GM23338 (cell line): ENCODE data around the gene MPPED1. TPM values are rescaled to one million over a fixed set of nuclear protein-coding genes. Genes with fewer than 3 reads are reported as not detected.

Experiments
- ATAC-seq: fragments of 200-7000 bp; cut with Tn5 transposase; 3 replicates; pipeline ENCODE4 v1.9.1; 2020
- DNase-seq: peaks from one replicate; pipeline ENCODE4 v3.0.0-alpha.2; 2015; ENCODE audit warnings: low spot score
- H2AFZ ChIP-seq: fragments of 200-600 bp; sonication (generic); 2 replicates; pipeline ENCODE4 v1.8.0; 2016; ENCODE audit warnings: antibody characterized with exemption, mild to moderate bottlenecking, moderate library complexity
- H3F3A ChIP-seq: fragments of 200-600 bp; sonication (generic); replicated peaks from 2 replicates; pipeline ENCODE4 v1.8.0; 2017; ENCODE audit warnings: antibody characterized with exemption, mixed run types, low read depth
- H3K27ac ChIP-seq: fragments of 200-600 bp; sonication (generic); 2 replicates; pipeline ENCODE4 v1.6.1; 2016; ENCODE audit warnings: low read depth
- H3K27me3 ChIP-seq: fragments of 200-600 bp; sonication (generic); 2 replicates; pipeline ENCODE4 v1.8.0; 2016; ENCODE audit warnings: mild to moderate bottlenecking, mixed run types, moderate library complexity; ENCODE audit not compliant: insufficient read depth
- H3K36me3 ChIP-seq: fragments of 200-600 bp; sonication (generic); 2 replicates; pipeline ENCODE4 v1.8.0; 2016; ENCODE audit warnings: mild to moderate bottlenecking; ENCODE audit not compliant: insufficient read depth
- H3K4me1 ChIP-seq: fragments of 200-600 bp; sonication (generic); 2 replicates; pipeline ENCODE4 v1.8.0; 2016; ENCODE audit warnings: mild to moderate bottlenecking, moderate library complexity; ENCODE audit not compliant: insufficient read depth
- H3K4me2 ChIP-seq: fragments of 200-600 bp; sonication (generic); 2 replicates; pipeline ENCODE4 v1.7.1; 2017; ENCODE audit warnings: mixed run types
- H3K4me3 ChIP-seq: fragments of 200-600 bp; sonication (generic); 2 replicates; pipeline ENCODE4 v1.6.1; 2016; ENCODE audit warnings: mixed run types
- H3K79me2 ChIP-seq: fragments of 200-600 bp; sonication (generic); replicated peaks from 2 replicates; pipeline ENCODE4 v1.8.0; 2017; ENCODE audit warnings: mild to moderate bottlenecking; ENCODE audit not compliant: insufficient read depth
- H3K9me2 ChIP-seq: fragments of 200-600 bp; sonication (generic); 2 replicates; pipeline ENCODE4 v1.8.0; 2017; ENCODE audit not compliant: insufficient read depth
- H4K20me1 ChIP-seq: fragments of 200-600 bp; sonication (generic); replicated peaks from 2 replicates; pipeline ENCODE4 v1.8.0; 2017; ENCODE audit warnings: mild to moderate bottlenecking; ENCODE audit not compliant: insufficient read depth
- H3K27ac Mint-ChIP-seq: 2 replicates; pipeline ENCODE4 v1.8.0; 2020; ENCODE audit warnings: inconsistent platforms, mild to moderate bottlenecking, moderate library complexity, mixed read lengths
- H3K27me3 Mint-ChIP-seq: 3 replicates; pipeline ENCODE4 v1.8.0; 2022; ENCODE audit warnings: low read depth, mild to moderate bottlenecking, moderate library complexity, mixed read lengths, inconsistent platforms; ENCODE audit not compliant: insufficient read depth, poor library complexity
- H3K36me3 Mint-ChIP-seq: 3 replicates; pipeline ENCODE4 v1.8.0; 2021; ENCODE audit warnings: low read depth, mild to moderate bottlenecking, inconsistent platforms, moderate library complexity, mixed read lengths
- H3K4me1 Mint-ChIP-seq: 3 replicates; pipeline ENCODE4 v1.8.0; 2020; ENCODE audit warnings: mild to moderate bottlenecking, inconsistent platforms, mixed read lengths
- H3K4me3 Mint-ChIP-seq: 3 replicates; pipeline ENCODE4 v1.8.0; 2021; ENCODE audit warnings: moderate library complexity, mild to moderate bottlenecking, inconsistent platforms, mixed read lengths
- H3K9me3 Mint-ChIP-seq: 3 replicates; pipeline ENCODE4 v1.8.0; 2020; ENCODE audit warnings: moderate library complexity, mild to moderate bottlenecking, inconsistent platforms, mixed read lengths
- CREB1 ChIP-seq: fragments of 250-450 bp; sonication (Bioruptor Pico); IDR thresholded peaks from 2 replicates; pipeline ENCODE4 v1.5.0; 2020; ENCODE audit warnings: low read depth, mild to moderate bottlenecking, moderate library complexity
- EZH2 ChIP-seq: fragments of 200-600 bp; sonication (generic); IDR thresholded peaks from one replicate; pipeline ENCODE4 v1.8.0; 2017; ENCODE audit warnings: antibody characterized with exemption, mild to moderate bottlenecking, low read depth; ENCODE audit not compliant: unreplicated experiment
- EZH2phosphoT487 ChIP-seq: fragments of 200-600 bp; sonication (generic); IDR thresholded peaks from one replicate; pipeline ENCODE4 v1.8.1; 2018; ENCODE audit warnings: antibody characterized with exemption; ENCODE audit not compliant: unreplicated experiment
- JUNB ChIP-seq: IDR thresholded peaks from one replicate; pipeline ENCODE4 v1.6.1; 2016; ENCODE audit warnings: antibody characterized with exemption; ENCODE audit not compliant: unreplicated experiment
- POLR2AphosphoS5 ChIP-seq: IDR thresholded peaks from 2 replicates; pipeline ENCODE4 v1.6.1; 2016; ENCODE audit warnings: antibody characterized with exemption, low read depth
- STAT1 ChIP-seq: IDR thresholded peaks from one replicate; pipeline ENCODE4 v1.6.1; 2016; ENCODE audit warnings: antibody characterized with exemption; ENCODE audit not compliant: unreplicated experiment
- ZNF114 ChIP-seq: fragments of 250-450 bp; sonication (Bioruptor Pico); IDR thresholded peaks from 2 replicates; pipeline ENCODE4 v1.5.0; 2020; ENCODE audit warnings: mild to moderate bottlenecking, moderate library complexity
- ZNF331 ChIP-seq: fragments of 250-450 bp; sonication (Bioruptor Pico); IDR thresholded peaks from 2 replicates; pipeline ENCODE4 v1.5.0; 2020; ENCODE audit warnings: low read depth, mild to moderate bottlenecking, moderate library complexity
- polyA plus RNA-seq: library from polyadenylated mRNA; unstranded; fragments of >200 nt; fragmentation: Nextera tagmentation; extraction: Ambion mirVana; gene quantifications from 2 replicates; pipeline ENCODE4 v1.2.1, GENCODE V29; 2016
- total RNA-seq: library from RNA; depleted of rRNA; stranded (reverse); fragments of >200 nt; shearing (Covaris generic); gene quantifications from 2 replicates; pipeline ENCODE4 v1.2.3, GENCODE V29; 2014
- TF ChIP-seq, protein P1 (sequence below): IDR thresholded peaks from 2 replicates; pipeline ENCODE4 v1.6.1; 2016; ENCODE audit warnings: antibody characterized with exemption
- TF ChIP-seq, protein P2 (sequence below), 2 experiments: fragments of 200-600 bp in 1 of 2; sonication (generic) in 1 of 2; conservative IDR thresholded peaks; 2 replicates each; pipeline versions ENCODE4 v1.5.1 to v1.6.1; 2016 to 2017; ENCODE audit warnings: antibody characterized with exemption in 2 of 2, low read depth in 2 of 2, mild to moderate bottlenecking in 2 of 2, moderate library complexity in 1 of 2
- TF ChIP-seq, protein P3 (sequence below): IDR thresholded peaks from one replicate; pipeline ENCODE4 v1.6.1; 2018; ENCODE audit warnings: antibody characterized with exemption; ENCODE audit not compliant: unreplicated experiment
- TF ChIP-seq, protein P4 (sequence below): fragments of 250-450 bp; sonication (Bioruptor Pico); IDR thresholded peaks from 2 replicates; pipeline ENCODE4 v1.5.0; 2020; ENCODE audit warnings: mild to moderate bottlenecking, moderate library complexity

Gene MPPED1
- total and polyA plus RNA-seq, 2 experiments from 2014 or later: 0.56 TPM; not detected in 1

DNA sequence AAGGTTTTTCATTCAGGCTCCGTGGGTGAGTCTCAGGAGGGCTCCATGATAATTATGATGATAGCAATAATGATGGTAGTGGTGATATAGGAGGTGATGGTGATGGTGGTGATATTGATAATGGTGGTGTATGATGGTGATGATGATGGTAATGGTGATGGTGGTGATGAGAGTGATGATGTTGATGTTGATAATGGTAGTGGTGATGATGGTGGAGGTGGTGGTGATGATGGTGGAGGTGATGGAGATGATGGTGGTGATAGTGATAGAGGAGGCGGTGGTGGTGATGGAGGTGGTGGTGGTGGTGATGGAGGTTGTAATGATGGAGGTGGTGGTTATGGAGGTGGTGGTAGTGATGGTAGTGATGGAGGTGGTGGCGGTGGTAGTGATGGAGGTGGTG lies 79.4 kb downstream of the MPPED1 start:
- DNase-seq (no peak), ATAC-seq (no peak)
- Mint-ChIP-seq H3K27me3 (peaks cover 7% of the 10 kb centered on the region), H3K36me3 (peaks cover 6% of the 10 kb centered on the region; the same call in 1 of the 3 replicates), H3K9me3 (peaks cover 37% of the 10 kb centered on the region), H3K4me1 (no peaks in the 10 kb centered on the region; the same call in 2 of the 3 replicates), H3K27ac (no peak overlapping the region), H3K4me3 (no peak overlapping the region)
- Histone ChIP-seq H3K4me2 (no peak overlapping the region), H4K20me1 (no peaks in the 10 kb centered on the region), H3K9me2 (no peaks in the 10 kb centered on the region; the same call in 1 of the 2 replicates), H3K4me1 (no peaks in the 10 kb centered on the region), H3F3A (no peaks in the 10 kb centered on the region), H3K4me3 (no peak overlapping the region), H3K36me3 (no peaks in the 10 kb centered on the region), H3K79me2 (no peaks in the 10 kb centered on the region), H3K27me3 (no peaks in the 10 kb centered on the region), H3K27ac (no peak overlapping the region), H2AFZ (no peak overlapping the region)
- TF ChIP-seq EZH2 (no peak), STAT1 (no peak), EZH2phosphoT487 (no peak), JUNB (no peak), CREB1 (CRISPR knock-in tag) (no peak), ZNF331 (no peak), POLR2AphosphoS5 (no peak), ZNF114 (CRISPR knock-in tag) (no peak)
- TF ChIP-seq, protein P1, sequence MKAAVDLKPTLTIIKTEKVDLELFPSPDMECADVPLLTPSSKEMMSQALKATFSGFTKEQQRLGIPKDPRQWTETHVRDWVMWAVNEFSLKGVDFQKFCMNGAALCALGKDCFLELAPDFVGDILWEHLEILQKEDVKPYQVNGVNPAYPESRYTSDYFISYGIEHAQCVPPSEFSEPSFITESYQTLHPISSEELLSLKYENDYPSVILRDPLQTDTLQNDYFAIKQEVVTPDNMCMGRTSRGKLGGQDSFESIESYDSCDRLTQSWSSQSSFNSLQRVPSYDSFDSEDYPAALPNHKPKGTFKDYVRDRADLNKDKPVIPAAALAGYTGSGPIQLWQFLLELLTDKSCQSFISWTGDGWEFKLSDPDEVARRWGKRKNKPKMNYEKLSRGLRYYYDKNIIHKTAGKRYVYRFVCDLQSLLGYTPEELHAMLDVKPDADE: no peak
- TF ChIP-seq, protein P2, sequence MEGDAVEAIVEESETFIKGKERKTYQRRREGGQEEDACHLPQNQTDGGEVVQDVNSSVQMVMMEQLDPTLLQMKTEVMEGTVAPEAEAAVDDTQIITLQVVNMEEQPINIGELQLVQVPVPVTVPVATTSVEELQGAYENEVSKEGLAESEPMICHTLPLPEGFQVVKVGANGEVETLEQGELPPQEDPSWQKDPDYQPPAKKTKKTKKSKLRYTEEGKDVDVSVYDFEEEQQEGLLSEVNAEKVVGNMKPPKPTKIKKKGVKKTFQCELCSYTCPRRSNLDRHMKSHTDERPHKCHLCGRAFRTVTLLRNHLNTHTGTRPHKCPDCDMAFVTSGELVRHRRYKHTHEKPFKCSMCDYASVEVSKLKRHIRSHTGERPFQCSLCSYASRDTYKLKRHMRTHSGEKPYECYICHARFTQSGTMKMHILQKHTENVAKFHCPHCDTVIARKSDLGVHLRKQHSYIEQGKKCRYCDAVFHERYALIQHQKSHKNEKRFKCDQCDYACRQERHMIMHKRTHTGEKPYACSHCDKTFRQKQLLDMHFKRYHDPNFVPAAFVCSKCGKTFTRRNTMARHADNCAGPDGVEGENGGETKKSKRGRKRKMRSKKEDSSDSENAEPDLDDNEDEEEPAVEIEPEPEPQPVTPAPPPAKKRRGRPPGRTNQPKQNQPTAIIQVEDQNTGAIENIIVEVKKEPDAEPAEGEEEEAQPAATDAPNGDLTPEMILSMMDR (conservative IDR thresholded peaks at IDR 0.05; ENCODE audit: low read depth in 2 of 2): no peak
- TF ChIP-seq, protein P3, sequence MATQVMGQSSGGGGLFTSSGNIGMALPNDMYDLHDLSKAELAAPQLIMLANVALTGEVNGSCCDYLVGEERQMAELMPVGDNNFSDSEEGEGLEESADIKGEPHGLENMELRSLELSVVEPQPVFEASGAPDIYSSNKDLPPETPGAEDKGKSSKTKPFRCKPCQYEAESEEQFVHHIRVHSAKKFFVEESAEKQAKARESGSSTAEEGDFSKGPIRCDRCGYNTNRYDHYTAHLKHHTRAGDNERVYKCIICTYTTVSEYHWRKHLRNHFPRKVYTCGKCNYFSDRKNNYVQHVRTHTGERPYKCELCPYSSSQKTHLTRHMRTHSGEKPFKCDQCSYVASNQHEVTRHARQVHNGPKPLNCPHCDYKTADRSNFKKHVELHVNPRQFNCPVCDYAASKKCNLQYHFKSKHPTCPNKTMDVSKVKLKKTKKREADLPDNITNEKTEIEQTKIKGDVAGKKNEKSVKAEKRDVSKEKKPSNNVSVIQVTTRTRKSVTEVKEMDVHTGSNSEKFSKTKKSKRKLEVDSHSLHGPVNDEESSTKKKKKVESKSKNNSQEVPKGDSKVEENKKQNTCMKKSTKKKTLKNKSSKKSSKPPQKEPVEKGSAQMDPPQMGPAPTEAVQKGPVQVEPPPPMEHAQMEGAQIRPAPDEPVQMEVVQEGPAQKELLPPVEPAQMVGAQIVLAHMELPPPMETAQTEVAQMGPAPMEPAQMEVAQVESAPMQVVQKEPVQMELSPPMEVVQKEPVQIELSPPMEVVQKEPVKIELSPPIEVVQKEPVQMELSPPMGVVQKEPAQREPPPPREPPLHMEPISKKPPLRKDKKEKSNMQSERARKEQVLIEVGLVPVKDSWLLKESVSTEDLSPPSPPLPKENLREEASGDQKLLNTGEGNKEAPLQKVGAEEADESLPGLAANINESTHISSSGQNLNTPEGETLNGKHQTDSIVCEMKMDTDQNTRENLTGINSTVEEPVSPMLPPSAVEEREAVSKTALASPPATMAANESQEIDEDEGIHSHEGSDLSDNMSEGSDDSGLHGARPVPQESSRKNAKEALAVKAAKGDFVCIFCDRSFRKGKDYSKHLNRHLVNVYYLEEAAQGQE: no peak
- TF ChIP-seq, protein P4, sequence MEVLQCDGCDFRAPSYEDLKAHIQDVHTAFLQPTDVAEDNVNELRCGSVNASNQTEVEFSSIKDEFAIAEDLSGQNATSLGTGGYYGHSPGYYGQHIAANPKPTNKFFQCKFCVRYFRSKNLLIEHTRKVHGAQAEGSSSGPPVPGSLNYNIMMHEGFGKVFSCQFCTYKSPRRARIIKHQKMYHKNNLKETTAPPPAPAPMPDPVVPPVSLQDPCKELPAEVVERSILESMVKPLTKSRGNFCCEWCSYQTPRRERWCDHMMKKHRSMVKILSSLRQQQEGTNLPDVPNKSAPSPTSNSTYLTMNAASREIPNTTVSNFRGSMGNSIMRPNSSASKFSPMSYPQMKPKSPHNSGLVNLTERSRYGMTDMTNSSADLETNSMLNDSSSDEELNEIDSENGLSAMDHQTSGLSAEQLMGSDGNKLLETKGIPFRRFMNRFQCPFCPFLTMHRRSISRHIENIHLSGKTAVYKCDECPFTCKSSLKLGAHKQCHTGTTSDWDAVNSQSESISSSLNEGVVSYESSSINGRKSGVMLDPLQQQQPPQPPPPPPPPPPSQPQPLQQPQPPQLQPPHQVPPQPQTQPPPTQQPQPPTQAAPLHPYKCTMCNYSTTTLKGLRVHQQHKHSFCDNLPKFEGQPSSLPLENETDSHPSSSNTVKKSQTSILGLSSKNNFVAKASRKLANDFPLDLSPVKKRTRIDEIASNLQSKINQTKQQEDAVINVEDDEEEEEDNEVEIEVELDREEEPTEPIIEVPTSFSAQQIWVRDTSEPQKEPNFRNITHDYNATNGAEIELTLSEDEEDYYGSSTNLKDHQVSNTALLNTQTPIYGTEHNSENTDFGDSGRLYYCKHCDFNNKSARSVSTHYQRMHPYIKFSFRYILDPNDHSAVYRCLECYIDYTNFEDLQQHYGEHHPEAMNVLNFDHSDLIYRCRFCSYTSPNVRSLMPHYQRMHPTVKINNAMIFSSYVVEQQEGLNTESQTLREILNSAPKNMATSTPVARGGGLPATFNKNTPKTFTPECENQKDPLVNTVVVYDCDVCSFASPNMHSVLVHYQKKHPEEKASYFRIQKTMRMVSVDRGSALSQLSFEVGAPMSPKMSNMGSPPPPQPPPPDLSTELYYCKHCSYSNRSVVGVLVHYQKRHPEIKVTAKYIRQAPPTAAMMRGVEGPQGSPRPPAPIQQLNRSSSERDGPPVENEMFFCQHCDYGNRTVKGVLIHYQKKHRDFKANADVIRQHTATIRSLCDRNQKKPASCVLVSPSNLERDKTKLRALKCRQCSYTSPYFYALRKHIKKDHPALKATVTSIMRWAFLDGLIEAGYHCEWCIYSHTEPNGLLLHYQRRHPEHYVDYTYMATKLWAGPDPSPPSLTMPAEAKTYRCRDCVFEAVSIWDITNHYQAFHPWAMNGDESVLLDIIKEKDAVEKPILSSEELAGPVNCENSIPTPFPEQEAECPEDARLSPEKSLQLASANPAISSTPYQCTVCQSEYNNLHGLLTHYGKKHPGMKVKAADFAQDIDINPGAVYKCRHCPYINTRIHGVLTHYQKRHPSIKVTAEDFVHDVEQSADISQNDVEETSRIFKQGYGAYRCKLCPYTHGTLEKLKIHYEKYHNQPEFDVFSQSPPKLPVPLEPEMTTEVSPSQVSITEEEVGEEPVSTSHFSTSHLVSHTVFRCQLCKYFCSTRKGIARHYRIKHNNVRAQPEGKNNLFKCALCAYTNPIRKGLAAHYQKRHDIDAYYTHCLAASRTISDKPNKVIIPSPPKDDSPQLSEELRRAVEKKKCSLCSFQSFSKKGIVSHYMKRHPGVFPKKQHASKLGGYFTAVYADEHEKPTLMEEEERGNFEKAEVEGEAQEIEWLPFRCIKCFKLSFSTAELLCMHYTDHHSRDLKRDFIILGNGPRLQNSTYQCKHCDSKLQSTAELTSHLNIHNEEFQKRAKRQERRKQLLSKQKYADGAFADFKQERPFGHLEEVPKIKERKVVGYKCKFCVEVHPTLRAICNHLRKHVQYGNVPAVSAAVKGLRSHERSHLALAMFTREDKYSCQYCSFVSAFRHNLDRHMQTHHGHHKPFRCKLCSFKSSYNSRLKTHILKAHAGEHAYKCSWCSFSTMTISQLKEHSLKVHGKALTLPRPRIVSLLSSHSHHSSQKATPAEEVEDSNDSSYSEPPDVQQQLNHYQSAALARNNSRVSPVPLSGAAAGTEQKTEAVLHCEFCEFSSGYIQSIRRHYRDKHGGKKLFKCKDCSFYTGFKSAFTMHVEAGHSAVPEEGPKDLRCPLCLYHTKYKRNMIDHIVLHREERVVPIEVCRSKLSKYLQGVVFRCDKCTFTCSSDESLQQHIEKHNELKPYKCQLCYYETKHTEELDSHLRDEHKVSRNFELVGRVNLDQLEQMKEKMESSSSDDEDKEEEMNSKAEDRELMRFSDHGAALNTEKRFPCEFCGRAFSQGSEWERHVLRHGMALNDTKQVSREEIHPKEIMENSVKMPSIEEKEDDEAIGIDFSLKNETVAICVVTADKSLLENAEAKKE: no peak
